ENCODE measurements around the gene C1QTNF8. TPM values are rescaled to one million over a fixed set of nuclear protein-coding genes. Genes with fewer than 3 reads are reported as not detected.

The C1QTNF8 gene
- total and polyA plus RNA-seq, 4 experiments from 2014 or later: not detected

GRCh38 chr16:1077877-1078578 is 18.0 kb downstream of the C1QTNF8 start:
- no peak overlapping the region for H3K27ac ChIP-seq (ENCODE audit: low read depth, low read length)
- no peak overlapping the region for H3K4me3 ChIP-seq (ENCODE audit: low read length in 2 of 2)
- intact Hi-C loops (cut with micrococcal nuclease): no loop called here
- peaks cover 3% of the 10 kb centered on the region for H3K27me3 ChIP-seq (ENCODE audit: insufficient read depth, low read length)
- DNase-seq: no peak
- Mint-ChIP-seq H3K27me3 (peaks cover 12 to 13% of the 10 kb centered on the region in 2 donors), H3K4me1 (no peaks in the 10 kb centered on the region), H3K27ac (no peak overlapping the region), H3K4me3 (no peak overlapping the region), H3K36me3 (no peaks in the 10 kb centered on the region), H3K9me3 (peaks cover 0 to 1% (median 0%) of the 10 kb centered on the region in 8 donors)
- CTCF ChIA-PET (ENCODE audit: partially characterized antibody): no interaction called here
- POLR2A ChIA-PET (ENCODE audit: partially characterized antibody): no interaction called here
- no peaks in the 10 kb centered on the region for H3K36me3 ChIP-seq (ENCODE audit: insufficient read depth, low read length)
- no peaks in the 10 kb centered on the region for H3K4me1 ChIP-seq (ENCODE audit: insufficient read depth, low read length)
- no peaks in the 10 kb centered on the region for H3K9me3 ChIP-seq (ENCODE audit: control insufficient read depth in 1 of 2, low read length in 2 of 2)

GRCh38 chr16:1076801-1077576 is 19.1 kb downstream of the C1QTNF8 start:
- Mint-ChIP-seq H3K4me1 (no peaks in the 10 kb centered on the region), H3K4me3 (no peak overlapping the region), H3K9me3 (no peaks in the 10 kb centered on the region), H3K27ac (no peak overlapping the region), H3K27me3 (peaks cover 12% of the 10 kb centered on the region in 2 donors), H3K36me3 (no peaks in the 10 kb centered on the region)
- ChIA-PET POLR2A (ENCODE audit: partially characterized antibody) (no interaction called here), CTCF (ENCODE audit: partially characterized antibody) (no interaction called here)
- no peaks in the 10 kb centered on the region for H3K9me3 ChIP-seq (ENCODE audit: control insufficient read depth in 1 of 2, low read length in 2 of 2)
- DNase-seq: no peak
- no peaks in the 10 kb centered on the region for H3K27me3 ChIP-seq (ENCODE audit: insufficient read depth, low read length)
- H3K4me1 ChIP-seq (ENCODE audit: insufficient read depth, low read length): no peaks in the 10 kb centered on the region
- no peaks in the 10 kb centered on the region for H3K36me3 ChIP-seq (ENCODE audit: insufficient read depth, low read length)
- no peak overlapping the region for H3K4me3 ChIP-seq (ENCODE audit: low read length in 2 of 2)
- intact Hi-C loops (cut with micrococcal nuclease): no loop called here
- no peak overlapping the region for H3K27ac ChIP-seq (ENCODE audit: low read depth, low read length)

- ChIA-PET POLR2A (ENCODE audit: partially characterized antibody) (no interaction called here), CTCF (ENCODE audit: partially characterized antibody) (no interaction called here)
- no peak overlapping the region for H3K4me3 ChIP-seq (ENCODE audit: low read length in 2 of 2)
- H3K36me3 ChIP-seq (ENCODE audit: insufficient read depth, low read length): no peaks in the 10 kb centered on the region
- H3K36me3 Mint-ChIP-seq: no peaks in the 10 kb centered on the region
- H3K27me3 ChIP-seq (ENCODE audit: insufficient read depth, low read length): no peaks in the 10 kb centered on the region
- no peaks in the 10 kb centered on the region for H3K9me3 ChIP-seq (ENCODE audit: control insufficient read depth in 1 of 2, low read length in 2 of 2)
- H3K27ac Mint-ChIP-seq: no peak overlapping the region
- H3K4me3 Mint-ChIP-seq: no peak overlapping the region
- intact Hi-C loops (cut with micrococcal nuclease): no loop called here
- H3K27ac ChIP-seq (ENCODE audit: low read depth, low read length): no peak overlapping the region
- H3K4me1 Mint-ChIP-seq: no peaks in the 10 kb centered on the region
- DNase-seq: no peak
- no peaks in the 10 kb centered on the region for H3K9me3 Mint-ChIP-seq
- peaks cover 13% of the 10 kb centered on the region in 2 donors for H3K27me3 Mint-ChIP-seq
- no peaks in the 10 kb centered on the region for H3K4me1 ChIP-seq (ENCODE audit: insufficient read depth, low read length)
Observed at GRCh38 chr16:1075546-1075945, 20.5 kb downstream of the C1QTNF8 start.

- Histone ChIP-seq H3K27me3 (ENCODE audit: insufficient read depth, low read length) (no peaks in the 10 kb centered on the region), H3K4me1 (ENCODE audit: insufficient read depth, low read length) (no peaks in the 10 kb centered on the region), H3K9me3 (ENCODE audit: control insufficient read depth in 1 of 2, low read length in 2 of 2) (no peaks in the 10 kb centered on the region), H3K36me3 (ENCODE audit: insufficient read depth, low read length) (no peaks in the 10 kb centered on the region), H3K4me3 (ENCODE audit: low read length in 2 of 2) (no peak overlapping the region), H3K27ac (ENCODE audit: low read depth, low read length) (no peak overlapping the region)
- H3K27ac Mint-ChIP-seq: no peak overlapping the region
- peaks cover 10 to 16% of the 10 kb centered on the region in 2 donors for H3K27me3 Mint-ChIP-seq
- H3K4me3 Mint-ChIP-seq: no peak overlapping the region
- no peaks in the 10 kb centered on the region for H3K36me3 Mint-ChIP-seq
- CTCF ChIA-PET (ENCODE audit: partially characterized antibody): no interaction called here
- POLR2A ChIA-PET (ENCODE audit: partially characterized antibody): no interaction called here
- no peak for DNase-seq
- no peaks in the 10 kb centered on the region for H3K9me3 Mint-ChIP-seq
- intact Hi-C loops (cut with micrococcal nuclease): no loop called here
- no peaks in the 10 kb centered on the region for H3K4me1 Mint-ChIP-seq
Observed at GRCh38 chr16:1074379-1074649, 21.7 kb downstream of the C1QTNF8 start.

- no peak overlapping the region for H3K4me3 Mint-ChIP-seq
- Histone ChIP-seq H3K27ac (ENCODE audit: low read depth, low read length) (no peak overlapping the region), H3K9me3 (ENCODE audit: control insufficient read depth in 1 of 2, low read length in 2 of 2) (no peaks in the 10 kb centered on the region), H3K36me3 (ENCODE audit: insufficient read depth, low read length) (no peaks in the 10 kb centered on the region), H3K27me3 (ENCODE audit: insufficient read depth, low read length) (no peaks in the 10 kb centered on the region), H3K4me3 (ENCODE audit: low read length in 2 of 2) (no peak overlapping the region), H3K4me1 (ENCODE audit: insufficient read depth, low read length) (no peaks in the 10 kb centered on the region)
- H3K27me3 Mint-ChIP-seq: peaks cover 10 to 16% of the 10 kb centered on the region in 2 donors
- no peaks in the 10 kb centered on the region for H3K9me3 Mint-ChIP-seq
- ChIA-PET CTCF (ENCODE audit: partially characterized antibody) (no interaction called here), POLR2A (ENCODE audit: partially characterized antibody) (no interaction called here)
- H3K27ac Mint-ChIP-seq: no peak overlapping the region
- no peaks in the 10 kb centered on the region for H3K4me1 Mint-ChIP-seq
- no peak for DNase-seq
- no peaks in the 10 kb centered on the region for H3K36me3 Mint-ChIP-seq
- intact Hi-C loops (cut with micrococcal nuclease): no loop called here
Observed at GRCh38 chr16:1073566-1074378, 22.3 kb downstream of the C1QTNF8 start.

- Histone ChIP-seq H3K27me3 (ENCODE audit: insufficient read depth, low read length) (no peaks in the 10 kb centered on the region), H3K9me3 (ENCODE audit: control insufficient read depth in 1 of 2, low read length in 2 of 2) (no peaks in the 10 kb centered on the region), H3K4me1 (ENCODE audit: insufficient read depth, low read length) (no peaks in the 10 kb centered on the region), H3K4me3 (ENCODE audit: low read length in 2 of 2) (no peak overlapping the region), H3K27ac (ENCODE audit: low read depth, low read length) (no peak overlapping the region), H3K36me3 (ENCODE audit: insufficient read depth, low read length) (no peaks in the 10 kb centered on the region)
- no peak for DNase-seq
- POLR2A ChIA-PET (ENCODE audit: partially characterized antibody): no interaction called here
- intact Hi-C loops (cut with micrococcal nuclease): no loop called here
- CTCF ChIA-PET (ENCODE audit: partially characterized antibody): no interaction called here
- Mint-ChIP-seq H3K4me1 (no peaks in the 10 kb centered on the region), H3K4me3 (no peak overlapping the region), H3K9me3 (no peaks in the 10 kb centered on the region), H3K27ac (no peak overlapping the region), H3K36me3 (no peaks in the 10 kb centered on the region), H3K27me3 (peaks cover 10 to 16% of the 10 kb centered on the region in 2 donors)
Observed at GRCh38 chr16:1073262-1073558, 22.8 kb downstream of the C1QTNF8 start.

GRCh38 chr16:1072526-1073261 is 23.4 kb downstream of the C1QTNF8 start, which contains the start of gene SSTR5:
TSS of gene SSTR5 (plus strand) at chr16:1072747. CDS start at chr16:1078869, 6,122 bp downstream.
- intact Hi-C loops (cut with micrococcal nuclease): no loop called here
- no peak within 1 kb of the TSS for H3K4me3 Mint-ChIP-seq
- ChIA-PET POLR2A (ENCODE audit: partially characterized antibody) (no interaction called here), CTCF (ENCODE audit: partially characterized antibody) (no interaction called here)
- H3K27ac Mint-ChIP-seq: no peak within 1 kb of the TSS
- DNase-seq: no peak
- Histone ChIP-seq H3K4me1 (ENCODE audit: insufficient read depth, low read length) (no peaks in the 10 kb centered on the region), H3K27me3 (ENCODE audit: insufficient read depth, low read length) (no peaks in the 10 kb centered on the region), H3K9me3 (ENCODE audit: control insufficient read depth in 1 of 2, low read length in 2 of 2) (no peaks in the 10 kb centered on the region), H3K36me3 (ENCODE audit: insufficient read depth, low read length) (no peaks in the 10 kb centered on the region), H3K4me3 (ENCODE audit: low read length in 2 of 2) (no peak within 1 kb of the TSS), H3K27ac (ENCODE audit: low read depth, low read length) (no peak within 1 kb of the TSS)
- H3K36me3 Mint-ChIP-seq: no peaks in the 10 kb centered on the region
- H3K4me1 Mint-ChIP-seq: peaks cover 0 to under 1% (median 0%) of the 10 kb centered on the region in 4 donors
- no peaks in the 10 kb centered on the region for H3K9me3 Mint-ChIP-seq
- peaks cover 10 to 15% of the 10 kb centered on the region in 2 donors for H3K27me3 Mint-ChIP-seq
